Hematopoietic multipotent progenitor cell treated with erythropoietin and hydrocortisone succinate and interleukin-3 and kit ligand, for 4 days (in vitro differentiated cells): Measurements from ENCODE around the gene DSG4.

Source experiments
- DNase-seq: peaks from one replicate; pipeline ENCODE4 v3.0.0-alpha.2; 2015

The DSG4 gene

GRCh38 chr18:31410716-31411483 is 34.3 kb downstream of the DSG4 start:
- no peak for DNase-seq

DNA sequence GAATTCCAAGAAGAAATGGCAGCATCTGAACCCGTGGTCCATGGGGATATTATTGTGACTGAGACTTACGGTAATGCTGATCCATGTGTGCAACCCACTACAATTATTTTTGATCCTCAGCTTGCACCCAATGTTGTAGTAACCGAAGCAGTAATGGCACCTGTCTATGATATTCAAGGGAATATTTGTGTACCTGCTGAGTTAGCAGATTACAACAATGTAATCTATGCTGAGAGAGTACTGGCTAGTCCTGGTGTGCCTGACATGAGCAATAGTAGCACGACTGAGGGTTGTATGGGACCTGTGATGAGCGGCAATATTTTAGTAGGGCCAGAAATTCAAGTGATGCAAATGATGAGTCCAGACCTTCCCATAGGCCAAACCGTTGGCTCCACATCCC is 36.6 kb downstream of the DSG4 start:
- DNase-seq, result no peak

- no peak for DNase-seq
These were observed 41.3 kb downstream of the DSG4 start for GRCh38 chr18:31417850-31418249.

GRCh38 chr18:31419457-31419932 is 42.9 kb downstream of the DSG4 start:
- no peak for DNase-seq

DNA sequence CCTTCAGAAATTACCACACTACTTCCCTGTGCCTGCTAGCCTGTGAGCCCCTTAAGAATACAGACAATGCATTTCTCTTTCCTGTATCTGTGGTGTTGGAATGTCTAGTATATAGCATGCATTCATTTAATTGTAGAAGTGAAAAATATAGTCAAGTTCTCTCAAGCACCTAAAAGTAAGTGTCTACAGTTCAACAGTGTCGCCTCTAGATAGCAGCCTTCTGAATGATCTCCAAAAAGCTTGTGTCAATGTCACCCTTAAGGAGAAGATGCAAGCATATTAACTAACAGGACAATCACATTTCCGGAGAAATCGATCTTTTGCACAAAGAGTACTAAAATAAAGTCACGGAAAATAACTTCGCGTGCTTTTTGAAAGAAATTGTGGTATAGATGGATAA is 43.5 kb downstream of the DSG4 start:
- no peak for DNase-seq

GRCh38 chr18:31420524-31420923 is 43.9 kb downstream of the DSG4 start:
- no peak for DNase-seq

GRCh38 chr18:31424383-31424988 is 47.9 kb downstream of the DSG4 start:
- DNase-seq, result peak; percentile 73

DNA sequence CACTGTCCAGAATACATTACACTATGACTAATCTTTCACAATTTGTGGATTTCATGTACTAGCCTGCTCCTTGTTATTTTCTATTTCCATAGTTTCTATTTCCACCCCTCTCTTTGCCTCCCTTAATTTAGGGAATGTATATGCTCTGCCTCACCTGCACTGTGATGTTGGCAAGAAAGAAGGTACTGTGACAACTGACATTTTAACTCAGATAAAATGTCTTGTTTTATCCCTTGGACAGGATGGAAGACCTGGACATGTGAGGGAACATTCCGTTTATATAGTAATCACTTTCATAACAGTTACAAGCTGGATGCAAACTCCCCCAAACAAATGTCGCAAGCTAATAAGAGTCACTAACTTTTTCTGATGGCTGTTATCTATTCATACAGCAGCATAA is 49.4 kb downstream of the DSG4 start:
- DNase-seq, result no peak

DNA sequence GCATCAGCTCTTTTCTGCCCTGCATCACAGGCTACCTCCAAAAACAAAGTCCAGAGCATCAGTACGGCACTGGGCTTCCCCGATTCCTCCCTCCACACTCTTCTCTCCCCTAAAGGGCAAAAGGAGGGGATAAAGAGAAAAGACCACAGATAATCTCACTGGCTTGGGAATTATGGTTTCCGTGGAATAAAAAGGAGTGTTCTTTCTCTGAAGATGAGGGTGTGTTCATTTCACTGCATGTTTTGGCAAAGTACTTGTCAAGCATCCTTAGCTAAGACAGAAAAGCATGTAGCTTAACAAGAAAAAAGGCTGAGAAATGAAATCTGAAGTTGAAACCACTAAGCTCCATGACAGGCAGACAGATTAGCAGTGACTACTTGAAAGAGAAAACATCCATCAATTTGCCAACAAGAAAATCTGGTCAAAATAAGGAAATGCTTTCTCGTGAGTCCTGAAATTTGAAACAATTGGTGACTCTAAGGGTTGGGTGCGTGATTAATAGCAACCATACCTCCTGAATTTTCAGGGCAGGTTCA is 50.4 kb downstream of the DSG4 start:
- DNase-seq, result no peak

DNA sequence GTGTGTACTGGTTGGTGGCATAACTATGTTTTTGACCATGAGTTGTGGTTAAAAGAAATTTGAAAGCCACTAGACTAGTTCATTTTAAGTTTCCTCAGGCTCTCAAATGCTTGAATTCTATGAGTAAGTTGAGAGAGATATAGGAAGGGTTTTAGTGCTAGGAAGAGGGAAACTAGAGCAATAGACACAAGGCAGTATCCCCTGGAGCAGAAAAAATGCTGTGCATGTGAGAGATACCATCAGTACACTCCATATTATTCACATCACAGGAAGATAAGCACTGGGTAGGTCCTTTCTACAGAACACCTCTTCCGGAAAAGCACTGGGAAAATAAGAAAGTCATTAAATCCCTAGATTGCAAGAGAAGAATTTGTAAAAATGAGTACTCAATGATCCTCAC is 51.6 kb downstream of the DSG4 start:
- no peak for DNase-seq

- no peak for DNase-seq
These were observed 53.0 kb downstream of the DSG4 start for GRCh38 chr18:31429623-31430022.

- DNase-seq, result no peak
These were observed 53.5 kb downstream of the DSG4 start for GRCh38 chr18:31430072-31430471.

GRCh38 chr18:31430554-31430953 is 54.0 kb downstream of the DSG4 start:
- DNase-seq, result no peak

DNA sequence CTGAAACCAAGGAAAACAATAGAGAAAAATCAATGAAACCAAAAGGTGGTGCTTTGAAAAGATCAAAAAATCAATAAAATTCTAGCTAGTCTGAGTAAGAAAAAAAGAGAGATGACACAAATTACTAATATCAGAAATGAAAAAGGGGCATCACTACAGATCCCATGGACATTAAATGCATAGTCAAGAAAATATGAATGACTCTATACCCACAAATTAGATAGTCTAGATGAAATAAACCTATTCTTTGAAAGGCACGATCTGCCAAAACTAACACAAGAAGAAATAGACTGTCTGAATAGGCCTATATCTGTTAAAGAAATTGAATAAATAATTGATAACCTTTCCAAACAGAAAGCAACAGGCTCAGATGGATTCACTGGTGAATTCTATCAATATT is 55.7 kb downstream of the DSG4 start:
- no peak for DNase-seq

- DNase-seq, result no peak
These were observed 60.2 kb downstream of the DSG4 start for GRCh38 chr18:31436825-31437224.

GRCh38 chr18:31438402-31438801 is 61.8 kb downstream of the DSG4 start:
- DNase-seq, result no peak

DNA sequence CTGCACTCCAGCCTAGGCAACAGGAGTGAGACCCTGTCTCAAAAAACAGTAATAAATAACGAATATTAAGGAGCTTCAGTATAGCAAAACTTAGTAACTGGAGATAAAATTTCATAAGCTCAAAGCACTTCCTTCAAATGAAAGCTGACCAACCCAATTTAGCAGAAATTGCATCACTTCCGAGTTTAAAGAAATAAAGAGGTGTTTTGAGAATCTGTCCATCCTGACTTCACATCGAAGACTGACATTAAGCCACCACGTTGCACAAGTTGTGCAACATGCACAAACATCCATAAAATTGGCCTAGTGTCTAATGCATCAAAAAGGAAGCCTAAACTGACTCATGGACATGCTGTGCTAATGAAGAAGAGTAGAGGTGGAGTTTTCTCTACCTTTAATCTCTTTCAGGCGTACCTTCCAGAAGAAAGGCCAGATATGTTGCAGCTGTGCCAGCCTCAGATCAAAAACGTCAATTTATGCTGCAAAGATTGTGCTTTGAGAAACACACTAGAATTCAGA is 63.3 kb downstream of the DSG4 start:
- peak; percentile 20 for DNase-seq

DNA sequence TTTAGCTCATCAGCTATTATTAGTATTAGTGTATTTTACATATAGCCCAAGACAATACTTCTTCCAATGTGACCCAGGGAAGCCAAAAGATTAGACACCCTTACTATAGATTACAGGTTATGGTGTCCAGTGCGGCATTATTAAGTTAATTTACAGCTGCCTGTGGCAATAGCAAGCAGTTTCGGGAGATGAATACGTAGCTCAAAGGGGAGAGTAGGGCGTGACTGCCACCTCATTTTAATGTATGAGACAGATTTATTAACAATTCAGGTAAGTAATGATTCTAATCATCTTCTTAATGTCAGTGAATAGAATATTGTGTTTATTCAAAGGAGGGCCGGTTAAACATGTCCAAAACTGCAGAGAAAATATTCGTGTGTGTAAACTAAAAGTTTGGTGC is 64.2 kb downstream of the DSG4 start:
- DNase-seq, result no peak

DNA sequence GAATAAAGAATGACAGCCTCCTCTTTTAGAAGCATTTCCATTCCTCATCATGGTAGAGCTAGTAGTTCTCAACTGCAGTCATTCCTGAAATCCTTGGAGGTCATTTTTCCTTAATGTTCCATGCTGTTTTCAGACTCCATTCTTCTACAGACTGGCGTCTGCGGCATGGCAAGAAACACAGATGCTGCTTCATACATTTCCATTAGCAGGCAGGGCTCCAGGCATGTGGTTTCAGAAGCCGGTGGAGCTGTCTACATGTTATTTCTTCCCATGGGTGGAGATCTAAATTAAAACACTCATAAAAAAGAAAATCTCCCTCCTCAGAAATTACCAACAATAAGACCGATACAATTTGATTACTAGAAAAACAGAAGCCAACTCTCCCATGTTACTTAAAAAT is 64.9 kb downstream of the DSG4 start:
- DNase-seq, result no peak

GRCh38 chr18:31444142-31444541 is 67.6 kb downstream of the DSG4 start:
- DNase-seq, result no peak

- DNase-seq, result no peak
These were observed 69.3 kb downstream of the DSG4 start for GRCh38 chr18:31445908-31446307.

- DNase-seq, result peak; percentile 4
These were observed 70.3 kb downstream of the DSG4 start for GRCh38 chr18:31446854-31447253.

DNA sequence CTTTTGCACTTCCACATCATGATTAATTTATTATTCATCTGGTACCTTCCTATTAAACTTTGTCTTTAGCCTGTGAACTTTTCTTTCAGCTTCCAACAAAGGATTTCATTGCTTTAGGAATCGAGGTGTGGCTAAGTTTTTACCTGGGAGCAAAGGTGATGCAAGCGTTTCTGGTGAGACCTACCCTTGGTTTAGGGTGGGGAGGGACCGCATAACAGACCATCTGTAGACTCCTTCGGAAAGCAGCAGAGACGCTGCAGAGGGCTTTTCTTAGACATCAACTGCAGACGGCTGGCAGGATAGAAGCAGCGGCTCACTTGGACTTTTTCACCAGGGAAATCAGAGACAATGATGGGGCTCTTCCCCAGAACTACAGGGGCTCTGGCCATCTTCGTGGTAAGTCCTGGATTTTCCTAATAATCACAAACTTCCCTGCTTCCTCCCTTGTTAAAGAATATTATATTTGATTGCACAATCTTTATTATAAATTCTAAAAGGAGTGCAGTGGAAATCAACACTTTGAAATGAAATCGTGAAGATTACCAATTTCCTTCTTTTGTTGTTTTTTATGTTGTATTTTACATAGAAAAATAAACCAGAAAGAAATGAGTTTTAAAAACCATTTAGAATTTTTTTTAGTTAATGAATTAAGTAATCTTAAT is 71.1 kb downstream of the DSG4 start, which contains the start of gene DSG3:
TSS of gene DSG3 (plus strand) at position 212 of the 662 bp plus-strand sequence. CDS start at position 349, 137 bp downstream.
- no peak for DNase-seq
